ENCODE measurements around the gene KCNK15.

DNA sequence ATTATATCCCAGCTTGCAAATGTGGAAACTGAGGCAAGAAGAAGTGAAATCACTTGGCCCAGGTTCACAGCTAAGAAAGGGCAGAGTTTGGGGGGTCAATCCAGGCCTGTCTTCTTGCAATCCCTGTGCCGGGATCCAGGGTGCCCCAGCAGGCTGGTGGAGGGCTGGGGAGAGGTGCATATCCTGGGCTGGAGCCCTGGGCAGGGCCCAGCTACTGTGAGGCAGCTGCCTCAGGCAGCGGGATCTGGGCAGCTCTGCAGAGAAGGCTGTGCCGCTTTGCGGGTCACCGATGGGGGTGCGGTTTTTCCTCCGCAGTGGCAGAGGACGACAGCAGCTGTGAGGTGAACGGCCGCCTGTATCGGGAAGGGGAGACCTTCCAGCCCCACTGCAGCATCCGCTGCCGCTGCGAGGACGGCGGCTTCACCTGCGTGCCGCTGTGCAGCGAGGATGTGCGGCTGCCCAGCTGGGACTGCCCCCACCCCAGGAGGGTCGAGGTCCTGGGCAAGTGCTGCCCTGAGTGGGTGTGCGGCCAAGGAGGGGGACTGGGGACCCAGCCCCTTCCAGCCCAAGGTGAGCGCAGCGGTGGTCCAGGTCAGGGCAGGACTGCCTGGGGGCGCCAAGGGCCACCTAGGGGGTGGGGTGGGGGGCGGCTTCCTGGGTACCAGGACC, 21.1 kb upstream of the KCNK15 start:
- TF ChIP-seq, protein P1, sequence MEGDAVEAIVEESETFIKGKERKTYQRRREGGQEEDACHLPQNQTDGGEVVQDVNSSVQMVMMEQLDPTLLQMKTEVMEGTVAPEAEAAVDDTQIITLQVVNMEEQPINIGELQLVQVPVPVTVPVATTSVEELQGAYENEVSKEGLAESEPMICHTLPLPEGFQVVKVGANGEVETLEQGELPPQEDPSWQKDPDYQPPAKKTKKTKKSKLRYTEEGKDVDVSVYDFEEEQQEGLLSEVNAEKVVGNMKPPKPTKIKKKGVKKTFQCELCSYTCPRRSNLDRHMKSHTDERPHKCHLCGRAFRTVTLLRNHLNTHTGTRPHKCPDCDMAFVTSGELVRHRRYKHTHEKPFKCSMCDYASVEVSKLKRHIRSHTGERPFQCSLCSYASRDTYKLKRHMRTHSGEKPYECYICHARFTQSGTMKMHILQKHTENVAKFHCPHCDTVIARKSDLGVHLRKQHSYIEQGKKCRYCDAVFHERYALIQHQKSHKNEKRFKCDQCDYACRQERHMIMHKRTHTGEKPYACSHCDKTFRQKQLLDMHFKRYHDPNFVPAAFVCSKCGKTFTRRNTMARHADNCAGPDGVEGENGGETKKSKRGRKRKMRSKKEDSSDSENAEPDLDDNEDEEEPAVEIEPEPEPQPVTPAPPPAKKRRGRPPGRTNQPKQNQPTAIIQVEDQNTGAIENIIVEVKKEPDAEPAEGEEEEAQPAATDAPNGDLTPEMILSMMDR (IDR thresholded peaks at IDR 0.05) = no peak
- TF ChIP-seq EP300 (IDR thresholded peaks at IDR 0.05) = no peak
